Body of pancreas (tissue), 4 donors: ENCODE results near the gene CMTM3.

Source experiments
- CTCF ChIP-seq, 7 experiments: fragments of 450-650 bp in 4 of 7; fragments of 200-600 bp in 3 of 7; sonication (generic) in 3 of 7; IDR thresholded peaks; one replicate each; pipeline ENCODE4 v1.5.1; 2016 to 2019; ENCODE audit warnings: antibody characterized with exemption in 7 of 7
- POLR2A ChIP-seq, 3 donors: fragments of 450-650 bp; IDR thresholded peaks; one replicate each; pipeline ENCODE4 v1.6.1; 2016; ENCODE audit warnings: antibody characterized with exemption in 3 of 3, mild to moderate bottlenecking in 2 of 3

GRCh38 chr16:66561381-66562080, 43.0 kb upstream of the CMTM3 start:
- TF ChIP-seq POLR2A (IDR thresholded peaks at IDR 0.05) (no peak), CTCF (IDR thresholded peaks at IDR 0.05) (no peak)
